Measurements from ENCODE around the gene CLEC3B.

CLEC3B gene

DNA sequence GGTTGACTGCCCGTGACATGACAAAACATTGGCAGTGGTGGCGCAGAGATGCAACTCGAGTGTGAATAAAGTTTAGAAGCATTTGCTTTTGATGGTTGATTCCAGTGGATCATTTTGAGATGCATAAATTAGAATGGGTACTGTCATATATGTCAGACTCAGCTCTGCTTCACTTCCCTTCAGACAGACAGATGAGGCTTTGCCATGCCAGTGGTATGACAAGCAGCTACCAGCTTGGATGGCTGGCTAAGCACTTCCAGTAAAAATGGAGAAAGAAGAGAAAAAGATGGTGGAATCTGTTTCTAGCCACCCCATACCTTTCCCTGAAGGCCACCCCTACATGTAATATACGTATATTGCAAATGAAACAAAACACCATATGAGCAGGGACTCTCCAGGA, 13.5 kb upstream of the CLEC3B start:
- Histone ChIP-seq H3K4me1 (ENCODE audit: insufficient read depth, poor library complexity, severe bottlenecking) (no peaks in the 10 kb centered on the region), H3K4me3 (ENCODE audit: severe bottlenecking) (no peak overlapping the region), H3K27ac (ENCODE audit: poor library complexity, severe bottlenecking) (peak overlapping the region; percentile 42), H3K27me3 (ENCODE audit: insufficient read depth, poor library complexity, severe bottlenecking) (no peaks in the 10 kb centered on the region), H3K9me3 (ENCODE audit: severe bottlenecking) (no peaks in the 10 kb centered on the region), H3K36me3 (ENCODE audit: low read depth) (peaks cover 45% of the 10 kb centered on the region)
- DNase-seq (ENCODE audit: low spot score) (no peak), ATAC-seq (ENCODE audit: low read depth) (no peak)
- no peak for TF ChIP-seq CTCF (IDR thresholded peaks at IDR 0.05; ENCODE audit: poor library complexity, severe bottlenecking)

- no peak for DNase-seq (ENCODE audit: low spot score)
These were observed 9.2 kb upstream of the CLEC3B start for GRCh38 chr3:45016916-45017315.

DNA sequence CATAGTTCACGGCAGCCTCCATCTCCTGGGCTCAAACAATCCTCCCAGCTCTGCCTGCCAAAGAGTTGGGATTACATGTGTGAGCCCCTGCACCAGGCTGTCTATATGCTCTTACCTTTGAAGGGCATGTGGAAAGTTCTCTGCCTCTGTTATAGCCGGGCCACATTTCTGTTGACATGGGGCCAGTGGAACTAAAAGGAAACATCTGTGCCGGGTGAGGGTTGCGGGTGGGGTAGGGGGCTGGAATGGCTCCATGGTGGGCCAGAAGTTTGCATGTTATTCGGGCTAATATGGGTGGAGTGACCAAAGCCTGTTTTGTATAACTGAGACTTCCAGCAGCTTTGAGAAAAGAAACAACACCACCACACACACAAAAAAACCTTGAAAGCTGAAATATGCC, 8.3 kb upstream of the CLEC3B start:
- no peaks in the 10 kb centered on the region for H3K27me3 ChIP-seq (ENCODE audit: insufficient read depth, poor library complexity, severe bottlenecking)
- H3K4me3 ChIP-seq (ENCODE audit: severe bottlenecking): no peak overlapping the region
- ATAC-seq (ENCODE audit: low read depth): no peak
- TF ChIP-seq CTCF (IDR thresholded peaks at IDR 0.05; ENCODE audit: poor library complexity, severe bottlenecking): no peak
- no peak overlapping the region for H3K27ac ChIP-seq (ENCODE audit: poor library complexity, severe bottlenecking)
- DNase-seq (ENCODE audit: low spot score): no peak
- H3K36me3 ChIP-seq (ENCODE audit: low read depth): peaks cover 8% of the 10 kb centered on the region
- H3K9me3 ChIP-seq (ENCODE audit: severe bottlenecking): no peaks in the 10 kb centered on the region
- H3K4me1 ChIP-seq (ENCODE audit: insufficient read depth, poor library complexity, severe bottlenecking): no peaks in the 10 kb centered on the region

More at GRCh38 chr3:45016916-45017315, 9.2 kb upstream of the CLEC3B start:
- Histone ChIP-seq H3K9me3 (ENCODE audit: severe bottlenecking) (no peaks in the 10 kb centered on the region), H3K27me3 (ENCODE audit: insufficient read depth, poor library complexity, severe bottlenecking) (no peaks in the 10 kb centered on the region), H3K27ac (ENCODE audit: poor library complexity, severe bottlenecking) (no peak overlapping the region), H3K4me3 (ENCODE audit: severe bottlenecking) (no peak overlapping the region), H3K36me3 (ENCODE audit: low read depth) (peaks cover 17% of the 10 kb centered on the region), H3K4me1 (ENCODE audit: insufficient read depth, poor library complexity, severe bottlenecking) (no peaks in the 10 kb centered on the region)
- ATAC-seq (ENCODE audit: low read depth): no peak
- no peak for TF ChIP-seq CTCF (IDR thresholded peaks at IDR 0.05; ENCODE audit: poor library complexity, severe bottlenecking)

DNA sequence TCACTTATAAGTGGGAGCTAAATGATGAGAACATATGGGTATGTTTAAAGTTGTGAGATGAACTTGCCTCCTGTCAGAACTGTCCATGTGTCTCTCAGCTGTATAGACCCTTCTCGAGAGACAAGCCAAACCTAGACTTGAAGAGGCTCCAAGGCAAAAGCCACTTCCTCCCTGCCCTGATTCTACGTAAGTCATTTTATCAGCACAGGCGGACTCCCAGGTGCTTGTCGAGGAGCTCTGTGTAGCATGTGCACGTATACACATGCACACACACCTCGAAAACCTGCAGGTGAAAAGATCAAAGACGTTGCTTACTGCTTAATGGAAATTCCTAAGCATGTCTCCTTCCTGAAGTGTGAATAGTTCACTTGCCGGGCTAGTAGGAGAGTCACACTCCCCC, 5.6 kb upstream of the CLEC3B start:
- DNase-seq (ENCODE audit: low spot score) (no peak), ATAC-seq (ENCODE audit: low read depth) (no peak)
- Histone ChIP-seq H3K27me3 (ENCODE audit: insufficient read depth, poor library complexity, severe bottlenecking) (no peaks in the 10 kb centered on the region), H3K9me3 (ENCODE audit: severe bottlenecking) (no peaks in the 10 kb centered on the region), H3K27ac (ENCODE audit: poor library complexity, severe bottlenecking) (no peak overlapping the region), H3K36me3 (ENCODE audit: low read depth) (no peaks in the 10 kb centered on the region), H3K4me3 (ENCODE audit: severe bottlenecking) (no peak overlapping the region), H3K4me1 (ENCODE audit: insufficient read depth, poor library complexity, severe bottlenecking) (no peaks in the 10 kb centered on the region)
- TF ChIP-seq CTCF (IDR thresholded peaks at IDR 0.05; ENCODE audit: poor library complexity, severe bottlenecking): no peak

- Histone ChIP-seq H3K27me3 (ENCODE audit: insufficient read depth, poor library complexity, severe bottlenecking) (no peaks in the 10 kb centered on the region), H3K36me3 (ENCODE audit: low read depth) (no peaks in the 10 kb centered on the region), H3K27ac (ENCODE audit: poor library complexity, severe bottlenecking) (no peak overlapping the region), H3K9me3 (ENCODE audit: severe bottlenecking) (no peaks in the 10 kb centered on the region), H3K4me3 (ENCODE audit: severe bottlenecking) (no peak overlapping the region), H3K4me1 (ENCODE audit: insufficient read depth, poor library complexity, severe bottlenecking) (no peaks in the 10 kb centered on the region)
- no peak for ATAC-seq (ENCODE audit: low read depth)
- no peak for TF ChIP-seq CTCF (IDR thresholded peaks at IDR 0.05; ENCODE audit: poor library complexity, severe bottlenecking)
- no peak for DNase-seq (ENCODE audit: low spot score)
These were observed 4.4 kb upstream of the CLEC3B start for GRCh38 chr3:45021524-45022297.
